Heart left ventricle (tissue), 16 donors: Measurements from ENCODE around the gene SCAMP4. TPM values are rescaled to one million over a fixed set of nuclear protein-coding genes. Genes with fewer than 3 reads are reported as not detected.

Source experiments
- ATAC-seq, 4 donors: fragments of 200-7000 bp; cut with Tn5 transposase; one replicate each; pipeline ENCODE4 v1.9.1; 2020 to 2022; ENCODE audit warnings: moderate library complexity in 4 of 4, mild to moderate bottlenecking in 3 of 4, moderate number of reproducible peaks in 1 of 4
- DNase-seq, 5 donors: peaks; one replicate each; pipeline ENCODE4 v3.0.0-alpha.2; 2020
- H3K27ac ChIP-seq, 12 donors: fragments of 200-600 bp; sonication (generic) in 4 of 12; one replicate each; pipeline versions ENCODE4 v1.5.0 to v1.8.0; 2016 to 2022; ENCODE audit warnings: mild to moderate bottlenecking in 2 of 12
- H3K27me3 ChIP-seq, 9 donors: fragments of 200-600 bp; sonication (generic) in 2 of 9; one replicate each; pipeline versions ENCODE4 v1.5.1 to v1.8.0; 2016 to 2022; ENCODE audit warnings: mild to moderate bottlenecking in 3 of 9
- H3K36me3 ChIP-seq, 9 donors: fragments of 200-600 bp; sonication (generic) in 2 of 9; one replicate each; pipeline versions ENCODE4 v1.5.0 to v1.8.0; 2018 to 2022; ENCODE audit warnings: mild to moderate bottlenecking in 2 of 9
- H3K4me1 ChIP-seq, 12 donors: fragments of 200-600 bp; sonication (generic) in 4 of 12; one replicate each; pipeline versions ENCODE4 v1.5.0 to v1.8.0; 2016 to 2022; ENCODE audit warnings: mild to moderate bottlenecking in 3 of 12
- H3K4me3 ChIP-seq, 12 donors: fragments of 200-600 bp; sonication (generic) in 4 of 12; one replicate each; pipeline versions ENCODE4 v1.5.0 to v1.8.0; 2017 to 2022; ENCODE audit warnings: mild to moderate bottlenecking in 9 of 12, moderate library complexity in 4 of 12
- H3K9me3 ChIP-seq, 12 donors: fragments of 200-600 bp; sonication (generic) in 4 of 12; one replicate each; pipeline versions ENCODE4 v1.5.0 to v1.8.0; 2016 to 2022; ENCODE audit warnings: mild to moderate bottlenecking in 1 of 12
- POLR2A ChIP-seq, 2 donors: fragments of 450-650 bp; IDR thresholded peaks; one replicate each; pipeline ENCODE4 v1.6.1; 2017; ENCODE audit warnings: antibody characterized with exemption in 2 of 2, mild to moderate bottlenecking in 2 of 2, moderate library complexity in 2 of 2
- WGBS, 4 donors: extraction: QIAGEN DNeasy Blood & Tissue Kit in 2 of 4; methylation state at CpG; one replicate each; pipeline versions ENCODE4 v1.1.5 to v1.1.7; 2013 to 2018; 5-methylcytosine and 5-hydroxymethylcytosine counted together
- intact Hi-C, 10 donors: fragments of 100-400 bp; cut with DNase I; formaldehyde crosslinking; loops; one replicate each; pipeline versions ENCODE4 v1.11.1 to v1.14.2; 2022
- polyA plus RNA-seq, 2 donors: library from polyadenylated mRNA; stranded (reverse); fragments of 200-250 nt; gene quantifications; one replicate each; pipeline ENCODE4 v1.2.3, GENCODE V29; 2013
- total RNA-seq, 9 donors: library from RNA; depleted of rRNA in 2 of 9; stranded (reverse); fragments of >200 nt in 2 of 9; fragmentation: NEBNext Ultra II Directional in 3 of 9; extraction: Animal tissue kit (Norgen Biotek cat#: 25700) in 3 of 9; gene quantifications; one replicate each; pipeline versions ENCODE4 v1.1.0 to v1.2.4, GENCODE V29; 2016 to 2023
- TF ChIP-seq, protein P1 (sequence below), 12 donors: fragments of 200-600 bp; sonication (generic) in 4 of 12; IDR thresholded peaks; one replicate each; pipeline versions ENCODE4 v1.5.0 to v1.8.0; 2018 to 2022; ENCODE audit warnings: antibody characterized with exemption in 12 of 12, mild to moderate bottlenecking in 5 of 12
- donor health status: ischemic (EF 13 %, LVEDD 7.1; RV severe dilation, severe dysfunction).
- donor health status: healthy with polysubstance abuse.
- donor health status: DM: no; HTN: yes; CAD: no.
- donor health status: DM: no; HTN: no; CAD: no.
- donor health status: ischemic (EF 25% LVEDD 6.9; RV normal size, moderate dysfunction).
- donor health status: ischemic (EF 25% LVEDD 5.7; RV mildly dilated, moderate dysfunction).
- donor health status: healthy.
- donor health status: DM: yes; HTN: yes; CAD: no.
- donor health status: ischemic (EF 35%, LVEDD 5.7; RV mildly dilated, moderate dysfunction).
- donor health status: nonischemic (EF 11% LVEDD 7.7; RV severe dilation, severe dysfunction).
- donor health status: DM: yes; HTN: yes; CAD: no.
- donor health status: PGD.
- donor health status: ischemic (EF 29% LVEDD 5.4; RV normal size, mild dysfunction).
- donor health status: nonischemic (EF 23%, LVEDD 6.1; RV moderate dilation, normal function).

The SCAMP4 gene
- total and polyA plus RNA-seq, 11 donors = 13.5 to 38.8 (median 19.1) TPM

DNA sequence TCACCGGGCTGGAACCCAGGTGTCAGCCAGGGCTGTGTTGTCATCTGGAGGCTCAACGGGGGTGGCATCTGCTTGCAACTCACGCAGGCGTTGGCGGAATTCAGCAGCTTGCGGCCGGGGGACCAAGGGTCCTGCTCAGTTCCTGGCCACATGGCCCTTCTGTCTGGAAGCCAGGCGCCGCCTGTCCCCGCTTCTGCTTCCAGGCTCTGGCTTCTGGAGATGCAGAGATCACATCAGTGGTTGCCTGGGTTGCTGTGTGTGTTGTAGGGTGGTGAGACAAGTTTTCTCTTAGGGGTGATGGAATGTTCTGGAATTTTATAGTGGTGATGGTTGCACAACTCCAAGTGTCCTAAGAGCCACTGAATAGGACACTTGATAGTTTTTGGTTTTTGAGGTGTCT lies 5.0 kb downstream of the SCAMP4 start:
- no peaks in the 10 kb centered on the region for H3K27me3 ChIP-seq
- intact Hi-C loops = no loop called here
- ATAC-seq (no peak), DNase-seq (no peak)
- peak overlapping the region in 1 of 12 donors; percentile 60 for H3K27ac ChIP-seq
- no peak for TF ChIP-seq POLR2A (IDR thresholded peaks at IDR 0.05)
- TF ChIP-seq, protein P1, sequence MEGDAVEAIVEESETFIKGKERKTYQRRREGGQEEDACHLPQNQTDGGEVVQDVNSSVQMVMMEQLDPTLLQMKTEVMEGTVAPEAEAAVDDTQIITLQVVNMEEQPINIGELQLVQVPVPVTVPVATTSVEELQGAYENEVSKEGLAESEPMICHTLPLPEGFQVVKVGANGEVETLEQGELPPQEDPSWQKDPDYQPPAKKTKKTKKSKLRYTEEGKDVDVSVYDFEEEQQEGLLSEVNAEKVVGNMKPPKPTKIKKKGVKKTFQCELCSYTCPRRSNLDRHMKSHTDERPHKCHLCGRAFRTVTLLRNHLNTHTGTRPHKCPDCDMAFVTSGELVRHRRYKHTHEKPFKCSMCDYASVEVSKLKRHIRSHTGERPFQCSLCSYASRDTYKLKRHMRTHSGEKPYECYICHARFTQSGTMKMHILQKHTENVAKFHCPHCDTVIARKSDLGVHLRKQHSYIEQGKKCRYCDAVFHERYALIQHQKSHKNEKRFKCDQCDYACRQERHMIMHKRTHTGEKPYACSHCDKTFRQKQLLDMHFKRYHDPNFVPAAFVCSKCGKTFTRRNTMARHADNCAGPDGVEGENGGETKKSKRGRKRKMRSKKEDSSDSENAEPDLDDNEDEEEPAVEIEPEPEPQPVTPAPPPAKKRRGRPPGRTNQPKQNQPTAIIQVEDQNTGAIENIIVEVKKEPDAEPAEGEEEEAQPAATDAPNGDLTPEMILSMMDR (IDR thresholded peaks at IDR 0.05) = no peak
- H3K9me3 ChIP-seq = no peaks in the 10 kb centered on the region
- WGBS, 4 donors = 83 to 93% (median 88%) methylated on average over 6 to 10 of the region's 10 CpGs
- H3K4me3 ChIP-seq = no peak overlapping the region
- H3K4me1 ChIP-seq = peaks cover 0 to 43% (median 7%) of the 10 kb centered on the region in 12 donors
- H3K36me3 ChIP-seq = peaks cover 0 to 44% (median 9%) of the 10 kb centered on the region in 9 donors

DNA sequence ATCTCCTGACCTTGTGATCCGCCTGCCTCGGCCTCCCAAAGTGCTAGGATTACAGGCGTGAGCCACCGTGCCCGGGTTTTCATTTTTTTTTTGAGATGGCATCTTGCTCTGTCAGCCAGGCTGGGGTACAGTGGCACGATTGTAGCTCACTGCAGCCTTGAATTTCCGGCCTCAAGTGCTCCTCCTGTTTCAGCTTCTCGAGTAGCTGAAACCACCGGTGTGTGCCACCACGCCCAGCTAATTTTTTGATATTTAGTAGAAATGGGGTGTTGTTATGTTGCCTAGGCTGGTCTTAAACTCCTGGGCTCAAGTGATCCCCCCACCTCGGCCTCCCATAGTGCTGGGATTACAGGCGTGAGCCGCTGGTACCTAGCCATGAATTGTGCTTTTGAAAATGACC lies 5.9 kb downstream of the SCAMP4 start:
- Histone ChIP-seq H3K9me3 (no peaks in the 10 kb centered on the region), H3K36me3 (peaks cover 0 to 46% (median 9%) of the 10 kb centered on the region in 9 donors), H3K27me3 (no peaks in the 10 kb centered on the region), H3K27ac (peak overlapping the region in 1 of 12 donors; percentile 64), H3K4me1 (peaks cover 0 to 38% (median 2%) of the 10 kb centered on the region in 12 donors), H3K4me3 (no peak overlapping the region)
- TF ChIP-seq, protein P1 (IDR thresholded peaks at IDR 0.05) = no peak
- TF ChIP-seq POLR2A (IDR thresholded peaks at IDR 0.05) = no peak
- intact Hi-C loops = no loop called here
- 87 to 95% (median 93%) methylated on average over 13 of the region's 13 CpGs for WGBS, 4 donors
- ATAC-seq (no peak), DNase-seq (no peak)

DNA sequence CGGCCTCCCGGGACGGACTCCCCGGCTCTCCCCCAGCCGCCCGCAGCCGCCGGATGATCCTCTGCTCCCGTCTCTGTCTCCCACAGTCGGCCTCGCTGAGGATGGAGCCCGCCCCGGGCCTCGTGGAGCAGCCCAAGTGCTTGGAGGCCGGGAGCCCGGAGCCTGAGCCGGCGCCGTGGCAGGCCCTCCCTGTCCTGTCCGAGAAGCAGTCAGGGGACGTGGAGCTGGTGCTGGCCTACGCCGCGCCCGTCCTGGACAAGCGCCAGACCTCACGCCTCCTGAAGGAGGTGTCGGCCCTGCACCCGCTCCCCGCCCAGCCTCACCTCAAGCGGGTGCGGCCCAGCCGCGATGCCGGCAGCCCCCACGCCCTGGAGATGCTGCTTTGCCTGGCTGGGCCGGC lies 6.8 kb downstream of the SCAMP4 start:
- intact Hi-C loops = no loop called here
- TF ChIP-seq POLR2A (IDR thresholded peaks at IDR 0.05) = no peak
- TF ChIP-seq, protein P1 (IDR thresholded peaks at IDR 0.05) = no peak
- WGBS, 4 donors = 92 to 97% (median 93%) methylated on average over 13 to 37 of the region's 37 CpGs
- ATAC-seq (no peak), DNase-seq (no peak)
- Histone ChIP-seq H3K9me3 (no peaks in the 10 kb centered on the region), H3K4me3 (no peak overlapping the region), H3K4me1 (peaks cover 0 to 34% (median 0%) of the 10 kb centered on the region in 12 donors), H3K36me3 (peaks cover 0 to 46% (median 9%) of the 10 kb centered on the region in 9 donors), H3K27ac (peak overlapping the region in 1 of 12 donors; percentile 42), H3K27me3 (no peaks in the 10 kb centered on the region)

DNA sequence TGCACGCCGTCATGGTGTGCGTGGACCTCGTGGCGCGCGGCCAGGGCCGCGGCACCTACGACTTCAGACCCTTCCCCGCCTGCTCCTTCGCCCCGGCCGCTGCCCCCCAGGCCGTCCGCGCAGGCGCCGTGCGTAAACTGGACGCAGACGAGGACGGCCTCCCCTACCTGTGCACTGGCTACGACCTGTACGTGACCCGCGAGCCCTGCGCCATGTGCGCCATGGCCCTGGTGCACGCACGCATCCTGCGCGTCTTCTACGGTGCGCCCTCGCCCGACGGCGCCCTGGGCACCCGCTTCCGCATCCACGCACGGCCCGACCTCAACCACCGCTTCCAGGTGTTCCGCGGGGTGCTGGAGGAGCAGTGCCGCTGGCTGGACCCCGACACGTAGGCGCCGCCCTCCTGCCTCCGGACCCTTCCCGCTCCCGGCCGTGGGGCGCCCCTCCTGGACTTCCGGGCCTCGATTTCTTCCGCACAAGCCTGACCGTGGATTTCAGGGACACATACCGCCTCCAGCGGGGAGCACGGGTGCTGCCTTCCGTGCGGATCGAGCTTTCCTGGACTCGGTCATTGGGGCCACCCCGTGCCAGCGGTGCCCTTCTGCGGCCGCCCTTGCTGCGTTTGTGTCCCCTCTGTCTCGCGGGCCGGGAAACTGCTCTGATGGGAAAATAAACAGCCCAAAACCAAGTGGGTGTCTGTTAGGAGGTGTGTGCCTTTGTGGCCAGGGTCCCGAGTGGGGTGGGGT lies 7.7 kb downstream of the SCAMP4 start:
- WGBS, 4 donors = 98% methylated on average over 64 to 77 of the region's 77 CpGs
- ATAC-seq (no peak), DNase-seq (no peak)
- H3K27me3 ChIP-seq = no peaks in the 10 kb centered on the region
- H3K4me1 ChIP-seq = peaks cover 0 to 28% (median 0%) of the 10 kb centered on the region in 12 donors
- TF ChIP-seq, protein P1 (IDR thresholded peaks at IDR 0.05) = no peak
- TF ChIP-seq POLR2A (IDR thresholded peaks at IDR 0.05) = no peak
- H3K36me3 ChIP-seq = peaks cover 0 to 45% (median 10%) of the 10 kb centered on the region in 9 donors
- H3K9me3 ChIP-seq = no peaks in the 10 kb centered on the region
- H3K27ac ChIP-seq = no peak overlapping the region
- no peak overlapping the region for H3K4me3 ChIP-seq
- intact Hi-C loops = no loop called here
